GM23338 (cell line): Measurements from ENCODE around the gene PDP2. TPM values are rescaled to one million over a fixed set of nuclear protein-coding genes. Genes with fewer than 3 reads are reported as not detected.

Source experiments
- ATAC-seq: fragments of 200-7000 bp; cut with Tn5 transposase; 3 replicates; pipeline ENCODE4 v1.9.1; 2020
- DNase-seq: peaks from one replicate; pipeline ENCODE4 v3.0.0-alpha.2; 2015; ENCODE audit warnings: low spot score
- H2AFZ ChIP-seq: fragments of 200-600 bp; sonication (generic); 2 replicates; pipeline ENCODE4 v1.8.0; 2016; ENCODE audit warnings: antibody characterized with exemption, mild to moderate bottlenecking, moderate library complexity
- H3F3A ChIP-seq: fragments of 200-600 bp; sonication (generic); replicated peaks from 2 replicates; pipeline ENCODE4 v1.8.0; 2017; ENCODE audit warnings: antibody characterized with exemption, mixed run types, low read depth
- H3K27ac ChIP-seq: fragments of 200-600 bp; sonication (generic); 2 replicates; pipeline ENCODE4 v1.6.1; 2016; ENCODE audit warnings: low read depth
- H3K27me3 ChIP-seq: fragments of 200-600 bp; sonication (generic); 2 replicates; pipeline ENCODE4 v1.8.0; 2016; ENCODE audit warnings: mild to moderate bottlenecking, mixed run types, moderate library complexity; ENCODE audit not compliant: insufficient read depth
- H3K36me3 ChIP-seq: fragments of 200-600 bp; sonication (generic); 2 replicates; pipeline ENCODE4 v1.8.0; 2016; ENCODE audit warnings: mild to moderate bottlenecking; ENCODE audit not compliant: insufficient read depth
- H3K4me1 ChIP-seq: fragments of 200-600 bp; sonication (generic); 2 replicates; pipeline ENCODE4 v1.8.0; 2016; ENCODE audit warnings: mild to moderate bottlenecking, moderate library complexity; ENCODE audit not compliant: insufficient read depth
- H3K4me2 ChIP-seq: fragments of 200-600 bp; sonication (generic); 2 replicates; pipeline ENCODE4 v1.7.1; 2017; ENCODE audit warnings: mixed run types
- H3K4me3 ChIP-seq: fragments of 200-600 bp; sonication (generic); 2 replicates; pipeline ENCODE4 v1.6.1; 2016; ENCODE audit warnings: mixed run types
- H3K79me2 ChIP-seq: fragments of 200-600 bp; sonication (generic); replicated peaks from 2 replicates; pipeline ENCODE4 v1.8.0; 2017; ENCODE audit warnings: mild to moderate bottlenecking; ENCODE audit not compliant: insufficient read depth
- H3K9me2 ChIP-seq: fragments of 200-600 bp; sonication (generic); 2 replicates; pipeline ENCODE4 v1.8.0; 2017; ENCODE audit not compliant: insufficient read depth
- H4K20me1 ChIP-seq: fragments of 200-600 bp; sonication (generic); replicated peaks from 2 replicates; pipeline ENCODE4 v1.8.0; 2017; ENCODE audit warnings: mild to moderate bottlenecking; ENCODE audit not compliant: insufficient read depth
- H3K27ac Mint-ChIP-seq: 2 replicates; pipeline ENCODE4 v1.8.0; 2020; ENCODE audit warnings: inconsistent platforms, mild to moderate bottlenecking, moderate library complexity, mixed read lengths
- H3K27me3 Mint-ChIP-seq: 3 replicates; pipeline ENCODE4 v1.8.0; 2022; ENCODE audit warnings: low read depth, mild to moderate bottlenecking, moderate library complexity, mixed read lengths, inconsistent platforms; ENCODE audit not compliant: insufficient read depth, poor library complexity
- H3K36me3 Mint-ChIP-seq: 3 replicates; pipeline ENCODE4 v1.8.0; 2021; ENCODE audit warnings: low read depth, mild to moderate bottlenecking, inconsistent platforms, moderate library complexity, mixed read lengths
- H3K4me1 Mint-ChIP-seq: 3 replicates; pipeline ENCODE4 v1.8.0; 2020; ENCODE audit warnings: mild to moderate bottlenecking, inconsistent platforms, mixed read lengths
- H3K4me3 Mint-ChIP-seq: 3 replicates; pipeline ENCODE4 v1.8.0; 2021; ENCODE audit warnings: moderate library complexity, mild to moderate bottlenecking, inconsistent platforms, mixed read lengths
- H3K9me3 Mint-ChIP-seq: 3 replicates; pipeline ENCODE4 v1.8.0; 2020; ENCODE audit warnings: moderate library complexity, mild to moderate bottlenecking, inconsistent platforms, mixed read lengths
- CREB1 ChIP-seq: fragments of 250-450 bp; sonication (Bioruptor Pico); IDR thresholded peaks from 2 replicates; pipeline ENCODE4 v1.5.0; 2020; ENCODE audit warnings: low read depth, mild to moderate bottlenecking, moderate library complexity
- ZNF114 ChIP-seq: fragments of 250-450 bp; sonication (Bioruptor Pico); IDR thresholded peaks from 2 replicates; pipeline ENCODE4 v1.5.0; 2020; ENCODE audit warnings: mild to moderate bottlenecking, moderate library complexity
- polyA plus RNA-seq: library from polyadenylated mRNA; unstranded; fragments of >200 nt; fragmentation: Nextera tagmentation; extraction: Ambion mirVana; gene quantifications from 2 replicates; pipeline ENCODE4 v1.2.1, GENCODE V29; 2016
- total RNA-seq: library from RNA; depleted of rRNA; stranded (reverse); fragments of >200 nt; shearing (Covaris generic); gene quantifications from 2 replicates; pipeline ENCODE4 v1.2.3, GENCODE V29; 2014
- TF ChIP-seq, protein P1 (sequence below): fragments of 250-450 bp; sonication (Bioruptor Pico); IDR thresholded peaks from 2 replicates; pipeline ENCODE4 v1.5.0; 2020; ENCODE audit warnings: mild to moderate bottlenecking, moderate library complexity
- TF ChIP-seq, protein P2 (sequence below): IDR thresholded peaks from one replicate; pipeline ENCODE4 v1.6.1; 2018; ENCODE audit warnings: antibody characterized with exemption; ENCODE audit not compliant: unreplicated experiment

PDP2 gene
- total and polyA plus RNA-seq, 2 experiments from 2014 or later: 9.0 to 23.2 TPM

DNA sequence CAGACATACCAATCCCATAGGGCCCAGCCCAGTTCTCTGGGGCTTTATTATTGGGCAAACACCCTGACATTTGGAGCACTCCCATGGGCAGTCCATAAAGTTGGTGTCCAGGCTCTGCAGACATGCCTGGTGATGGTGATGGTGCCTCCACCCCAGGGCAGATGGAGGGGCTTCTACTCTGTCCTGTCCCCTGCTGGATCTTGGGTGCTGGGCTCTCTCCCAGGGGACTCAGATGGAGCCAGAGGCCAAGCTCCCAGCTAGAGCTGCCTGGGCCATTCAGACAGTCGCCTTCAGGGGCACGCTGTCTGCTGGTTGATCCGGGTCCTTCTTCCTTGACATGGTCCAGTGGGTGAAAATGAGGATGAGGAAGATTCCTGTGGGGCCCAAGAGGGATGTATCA, 27.8 kb downstream of the PDP2 start:
- H3K36me3 Mint-ChIP-seq: no peaks in the 10 kb centered on the region
- H3K4me1 Mint-ChIP-seq: peaks cover 2% of the 10 kb centered on the region; the same call in 1 of the 3 replicates
- H3K27me3 Mint-ChIP-seq: peaks cover 15% of the 10 kb centered on the region

More for the DNA sequence above, 27.8 kb downstream of the PDP2 start:
- Mint-ChIP-seq H3K9me3 (no peaks in the 10 kb centered on the region; the same call in 2 of the 3 replicates), H3K4me3 (no peak overlapping the region), H3K27ac (no peak overlapping the region)
- no peaks in the 10 kb centered on the region for H4K20me1 ChIP-seq
- TF ChIP-seq ZNF114 (CRISPR knock-in tag) (no peak), CREB1 (CRISPR knock-in tag) (no peak)
- TF ChIP-seq, protein P1, sequence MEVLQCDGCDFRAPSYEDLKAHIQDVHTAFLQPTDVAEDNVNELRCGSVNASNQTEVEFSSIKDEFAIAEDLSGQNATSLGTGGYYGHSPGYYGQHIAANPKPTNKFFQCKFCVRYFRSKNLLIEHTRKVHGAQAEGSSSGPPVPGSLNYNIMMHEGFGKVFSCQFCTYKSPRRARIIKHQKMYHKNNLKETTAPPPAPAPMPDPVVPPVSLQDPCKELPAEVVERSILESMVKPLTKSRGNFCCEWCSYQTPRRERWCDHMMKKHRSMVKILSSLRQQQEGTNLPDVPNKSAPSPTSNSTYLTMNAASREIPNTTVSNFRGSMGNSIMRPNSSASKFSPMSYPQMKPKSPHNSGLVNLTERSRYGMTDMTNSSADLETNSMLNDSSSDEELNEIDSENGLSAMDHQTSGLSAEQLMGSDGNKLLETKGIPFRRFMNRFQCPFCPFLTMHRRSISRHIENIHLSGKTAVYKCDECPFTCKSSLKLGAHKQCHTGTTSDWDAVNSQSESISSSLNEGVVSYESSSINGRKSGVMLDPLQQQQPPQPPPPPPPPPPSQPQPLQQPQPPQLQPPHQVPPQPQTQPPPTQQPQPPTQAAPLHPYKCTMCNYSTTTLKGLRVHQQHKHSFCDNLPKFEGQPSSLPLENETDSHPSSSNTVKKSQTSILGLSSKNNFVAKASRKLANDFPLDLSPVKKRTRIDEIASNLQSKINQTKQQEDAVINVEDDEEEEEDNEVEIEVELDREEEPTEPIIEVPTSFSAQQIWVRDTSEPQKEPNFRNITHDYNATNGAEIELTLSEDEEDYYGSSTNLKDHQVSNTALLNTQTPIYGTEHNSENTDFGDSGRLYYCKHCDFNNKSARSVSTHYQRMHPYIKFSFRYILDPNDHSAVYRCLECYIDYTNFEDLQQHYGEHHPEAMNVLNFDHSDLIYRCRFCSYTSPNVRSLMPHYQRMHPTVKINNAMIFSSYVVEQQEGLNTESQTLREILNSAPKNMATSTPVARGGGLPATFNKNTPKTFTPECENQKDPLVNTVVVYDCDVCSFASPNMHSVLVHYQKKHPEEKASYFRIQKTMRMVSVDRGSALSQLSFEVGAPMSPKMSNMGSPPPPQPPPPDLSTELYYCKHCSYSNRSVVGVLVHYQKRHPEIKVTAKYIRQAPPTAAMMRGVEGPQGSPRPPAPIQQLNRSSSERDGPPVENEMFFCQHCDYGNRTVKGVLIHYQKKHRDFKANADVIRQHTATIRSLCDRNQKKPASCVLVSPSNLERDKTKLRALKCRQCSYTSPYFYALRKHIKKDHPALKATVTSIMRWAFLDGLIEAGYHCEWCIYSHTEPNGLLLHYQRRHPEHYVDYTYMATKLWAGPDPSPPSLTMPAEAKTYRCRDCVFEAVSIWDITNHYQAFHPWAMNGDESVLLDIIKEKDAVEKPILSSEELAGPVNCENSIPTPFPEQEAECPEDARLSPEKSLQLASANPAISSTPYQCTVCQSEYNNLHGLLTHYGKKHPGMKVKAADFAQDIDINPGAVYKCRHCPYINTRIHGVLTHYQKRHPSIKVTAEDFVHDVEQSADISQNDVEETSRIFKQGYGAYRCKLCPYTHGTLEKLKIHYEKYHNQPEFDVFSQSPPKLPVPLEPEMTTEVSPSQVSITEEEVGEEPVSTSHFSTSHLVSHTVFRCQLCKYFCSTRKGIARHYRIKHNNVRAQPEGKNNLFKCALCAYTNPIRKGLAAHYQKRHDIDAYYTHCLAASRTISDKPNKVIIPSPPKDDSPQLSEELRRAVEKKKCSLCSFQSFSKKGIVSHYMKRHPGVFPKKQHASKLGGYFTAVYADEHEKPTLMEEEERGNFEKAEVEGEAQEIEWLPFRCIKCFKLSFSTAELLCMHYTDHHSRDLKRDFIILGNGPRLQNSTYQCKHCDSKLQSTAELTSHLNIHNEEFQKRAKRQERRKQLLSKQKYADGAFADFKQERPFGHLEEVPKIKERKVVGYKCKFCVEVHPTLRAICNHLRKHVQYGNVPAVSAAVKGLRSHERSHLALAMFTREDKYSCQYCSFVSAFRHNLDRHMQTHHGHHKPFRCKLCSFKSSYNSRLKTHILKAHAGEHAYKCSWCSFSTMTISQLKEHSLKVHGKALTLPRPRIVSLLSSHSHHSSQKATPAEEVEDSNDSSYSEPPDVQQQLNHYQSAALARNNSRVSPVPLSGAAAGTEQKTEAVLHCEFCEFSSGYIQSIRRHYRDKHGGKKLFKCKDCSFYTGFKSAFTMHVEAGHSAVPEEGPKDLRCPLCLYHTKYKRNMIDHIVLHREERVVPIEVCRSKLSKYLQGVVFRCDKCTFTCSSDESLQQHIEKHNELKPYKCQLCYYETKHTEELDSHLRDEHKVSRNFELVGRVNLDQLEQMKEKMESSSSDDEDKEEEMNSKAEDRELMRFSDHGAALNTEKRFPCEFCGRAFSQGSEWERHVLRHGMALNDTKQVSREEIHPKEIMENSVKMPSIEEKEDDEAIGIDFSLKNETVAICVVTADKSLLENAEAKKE: no peak
- TF ChIP-seq, protein P2, sequence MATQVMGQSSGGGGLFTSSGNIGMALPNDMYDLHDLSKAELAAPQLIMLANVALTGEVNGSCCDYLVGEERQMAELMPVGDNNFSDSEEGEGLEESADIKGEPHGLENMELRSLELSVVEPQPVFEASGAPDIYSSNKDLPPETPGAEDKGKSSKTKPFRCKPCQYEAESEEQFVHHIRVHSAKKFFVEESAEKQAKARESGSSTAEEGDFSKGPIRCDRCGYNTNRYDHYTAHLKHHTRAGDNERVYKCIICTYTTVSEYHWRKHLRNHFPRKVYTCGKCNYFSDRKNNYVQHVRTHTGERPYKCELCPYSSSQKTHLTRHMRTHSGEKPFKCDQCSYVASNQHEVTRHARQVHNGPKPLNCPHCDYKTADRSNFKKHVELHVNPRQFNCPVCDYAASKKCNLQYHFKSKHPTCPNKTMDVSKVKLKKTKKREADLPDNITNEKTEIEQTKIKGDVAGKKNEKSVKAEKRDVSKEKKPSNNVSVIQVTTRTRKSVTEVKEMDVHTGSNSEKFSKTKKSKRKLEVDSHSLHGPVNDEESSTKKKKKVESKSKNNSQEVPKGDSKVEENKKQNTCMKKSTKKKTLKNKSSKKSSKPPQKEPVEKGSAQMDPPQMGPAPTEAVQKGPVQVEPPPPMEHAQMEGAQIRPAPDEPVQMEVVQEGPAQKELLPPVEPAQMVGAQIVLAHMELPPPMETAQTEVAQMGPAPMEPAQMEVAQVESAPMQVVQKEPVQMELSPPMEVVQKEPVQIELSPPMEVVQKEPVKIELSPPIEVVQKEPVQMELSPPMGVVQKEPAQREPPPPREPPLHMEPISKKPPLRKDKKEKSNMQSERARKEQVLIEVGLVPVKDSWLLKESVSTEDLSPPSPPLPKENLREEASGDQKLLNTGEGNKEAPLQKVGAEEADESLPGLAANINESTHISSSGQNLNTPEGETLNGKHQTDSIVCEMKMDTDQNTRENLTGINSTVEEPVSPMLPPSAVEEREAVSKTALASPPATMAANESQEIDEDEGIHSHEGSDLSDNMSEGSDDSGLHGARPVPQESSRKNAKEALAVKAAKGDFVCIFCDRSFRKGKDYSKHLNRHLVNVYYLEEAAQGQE: no peak
- no peak for DNase-seq
- no peaks in the 10 kb centered on the region for H3K79me2 ChIP-seq
- H3F3A ChIP-seq: no peaks in the 10 kb centered on the region
- H3K4me1 ChIP-seq: no peaks in the 10 kb centered on the region
- no peaks in the 10 kb centered on the region for H3K36me3 ChIP-seq
- H3K4me3 ChIP-seq: no peak overlapping the region
- ATAC-seq: no peak
- no peak overlapping the region for H2AFZ ChIP-seq
- H3K27ac ChIP-seq: no peak overlapping the region
- no peak overlapping the region for H3K4me2 ChIP-seq
- H3K27me3 ChIP-seq: no peaks in the 10 kb centered on the region
- no peaks in the 10 kb centered on the region for H3K9me2 ChIP-seq
